HepG2 (cell line): ENCODE measurements around the gene ITGAE. TPM values are rescaled to one million over a fixed set of nuclear protein-coding genes. Genes with fewer than 3 reads are reported as not detected.

ENCODE experiments used
- CCDC6 ChIP-seq: sonication (generic); formaldehyde crosslinking; IDR thresholded peaks from 2 replicates; pipeline ENCODE4 v1.8.1; 2022; ENCODE audit warnings: mild to moderate bottlenecking, missing genetic modification reagents, moderate library complexity
- ISX ChIP-seq: sonication (generic); formaldehyde crosslinking; conservative IDR thresholded peaks from 2 replicates; pipeline ENCODE4 v1.5.0; 2020; ENCODE audit warnings: missing genetic modification reagents
- MAFF ChIP-seq: IDR thresholded peaks from 2 replicates; pipeline ENCODE4 v1.6.1; 2011; ENCODE audit warnings: low read depth, low read length, improper control_type of control experiment
- NBN ChIP-seq: fragments of 450-650 bp; conservative IDR thresholded peaks from 2 replicates; pipeline ENCODE4 v1.6.1; 2017
- RORA ChIP-seq: sonication (generic); formaldehyde crosslinking; IDR thresholded peaks from 2 replicates; pipeline ENCODE4 v1.5.0; 2020; ENCODE audit warnings: mild to moderate bottlenecking, missing genetic modification reagents, moderate library complexity
- SMAD9 ChIP-seq: sonication (generic); formaldehyde crosslinking; IDR thresholded peaks from 2 replicates; pipeline ENCODE4 v1.5.1; 2020; ENCODE audit warnings: mild to moderate bottlenecking, missing genetic modification reagents
- SRF ChIP-seq: IDR thresholded peaks from 2 replicates; pipeline ENCODE4 v1.6.1; 2011; ENCODE audit warnings: mild to moderate bottlenecking, low read depth, low read length, moderate library complexity
- TCF7 ChIP-seq: sonication (generic); IDR thresholded peaks from 2 replicates; pipeline ENCODE4 v1.6.1; 2016; ENCODE audit warnings: antibody characterized with exemption, low read depth
- ZFY ChIP-seq: sonication (generic); formaldehyde crosslinking; IDR thresholded peaks from 2 replicates; pipeline ENCODE4 v1.4.0; 2020; ENCODE audit warnings: missing genetic modification reagents
- ZNF251 ChIP-seq: sonication (generic); formaldehyde crosslinking; IDR thresholded peaks from 2 replicates; pipeline ENCODE4 v1.9.0; 2021; ENCODE audit warnings: mild to moderate bottlenecking, missing genetic modification reagents
- ZNF350 ChIP-seq: sonication (generic); formaldehyde crosslinking; IDR thresholded peaks from 2 replicates; pipeline ENCODE4 v1.4.0; 2020; ENCODE audit warnings: mild to moderate bottlenecking, low read depth, missing genetic modification reagents, borderline replicate concordance
- polyA plus RNA-seq, 8 experiments: library from polyadenylated mRNA; depleted of rRNA in 3 of 8; stranded (reverse) in 7 of 8; unstranded in 1 of 8; fragments of >200 nt; fragmentation: Illumina TruSeq in 4 of 8; extraction: Trizol in 4 of 8; gene quantifications; 2 replicates each; pipeline versions ENCODE4 v1.2.1 to v1.2.3, GENCODE V29; 2011 to 2016; ENCODE audit warnings: low read depth in 4 of 8, missing spikeins in 1 of 8, mixed read lengths in 1 of 8; ENCODE audit not compliant: insufficient read depth in 1 of 8
- total RNA-seq, 5 experiments: library from RNA; depleted of rRNA; stranded (reverse); fragments of >200 nt; fragmentation: Illumina TruSeq; extraction: Trizol; gene quantifications; 2 replicates each; pipeline ENCODE4 v1.2.3, GENCODE V29; 2016; ENCODE audit warnings: low read depth in 1 of 5
- TF ChIP-seq, protein P1 (sequence below): sonication (generic); formaldehyde crosslinking; IDR thresholded peaks from 2 replicates; pipeline ENCODE4 v1.4.0; 2020; ENCODE audit warnings: missing genetic modification reagents
- TF ChIP-seq, protein P2 (sequence below): IDR thresholded peaks from 2 replicates; pipeline ENCODE4 v1.6.1; 2012; ENCODE audit warnings: low read depth, low read length, improper control_type of control experiment
- TF ChIP-seq, protein P3 (sequence below): sonication (generic); formaldehyde crosslinking; IDR thresholded peaks from 2 replicates; pipeline ENCODE4 v1.5.0; 2020; ENCODE audit warnings: missing genetic modification reagents
- TF ChIP-seq, protein P4 (sequence below): sonication (generic); formaldehyde crosslinking; IDR thresholded peaks from 2 replicates; pipeline ENCODE4 v1.4.0; 2020; ENCODE audit warnings: missing genetic modification reagents
- TF ChIP-seq, protein P5 (sequence below): sonication (generic); formaldehyde crosslinking; conservative IDR thresholded peaks from 2 replicates; pipeline ENCODE4 v1.8.1; 2023; ENCODE audit warnings: missing genetic modification reagents
- TF ChIP-seq, protein P6 (sequence below): sonication (generic); formaldehyde crosslinking; IDR thresholded peaks from 2 replicates; pipeline ENCODE4 v1.4.0; 2020; ENCODE audit warnings: missing genetic modification reagents
- TF ChIP-seq, protein P7 (sequence below): sonication (generic); formaldehyde crosslinking; IDR thresholded peaks from 2 replicates; pipeline ENCODE4 v1.5.0; 2020; ENCODE audit warnings: mild to moderate bottlenecking, low read depth, missing genetic modification reagents, borderline replicate concordance
- TF ChIP-seq, protein P8 (sequence below): sonication (generic); formaldehyde crosslinking; IDR thresholded peaks from 2 replicates; pipeline ENCODE4 v1.8.1; 2023; ENCODE audit warnings: mild to moderate bottlenecking, missing genetic modification reagents, borderline replicate concordance

ITGAE gene
- total and polyA plus RNA-seq, 2 of the 13 experiments (the other 11 are each of a cell fraction or from before 2014, with no cell fraction given): 42.3 to 49.0 TPM

DNA sequence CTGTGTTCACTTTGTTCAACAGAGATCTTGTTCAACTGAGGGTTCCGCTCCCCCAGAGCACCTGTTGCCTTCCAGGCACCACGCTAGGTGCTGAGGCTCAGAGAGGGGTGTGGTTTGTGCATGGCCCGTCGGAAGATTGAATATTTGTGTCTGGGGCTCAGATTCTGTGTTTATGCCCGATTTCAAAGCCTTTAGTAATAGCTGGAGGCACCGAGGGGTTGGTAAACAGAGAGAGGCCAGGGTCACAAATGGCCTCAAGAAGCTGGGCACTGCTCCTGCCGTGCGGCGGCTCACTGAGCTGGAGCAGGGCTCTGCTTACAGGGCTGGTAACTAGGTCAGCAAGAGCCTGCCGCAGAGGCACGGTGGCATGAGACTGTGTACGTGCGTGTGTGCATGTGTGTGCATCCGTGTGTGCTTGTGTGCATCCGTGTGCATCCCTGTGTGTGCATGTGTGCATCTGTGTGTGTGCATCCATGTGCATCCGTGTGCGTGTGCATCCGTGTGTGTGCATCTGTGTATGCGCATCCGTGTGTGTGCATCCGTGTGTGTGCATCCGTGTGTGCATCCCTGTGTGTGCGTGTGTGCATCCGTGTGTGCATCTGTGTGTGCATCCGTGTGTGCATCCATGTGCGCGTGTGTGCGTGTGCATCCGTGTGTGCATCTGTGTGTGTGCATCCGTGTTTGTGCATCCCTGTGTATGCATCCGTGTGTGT, 5.4 kb downstream of the ITGAE start (continued):
- TF ChIP-seq, protein P1, sequence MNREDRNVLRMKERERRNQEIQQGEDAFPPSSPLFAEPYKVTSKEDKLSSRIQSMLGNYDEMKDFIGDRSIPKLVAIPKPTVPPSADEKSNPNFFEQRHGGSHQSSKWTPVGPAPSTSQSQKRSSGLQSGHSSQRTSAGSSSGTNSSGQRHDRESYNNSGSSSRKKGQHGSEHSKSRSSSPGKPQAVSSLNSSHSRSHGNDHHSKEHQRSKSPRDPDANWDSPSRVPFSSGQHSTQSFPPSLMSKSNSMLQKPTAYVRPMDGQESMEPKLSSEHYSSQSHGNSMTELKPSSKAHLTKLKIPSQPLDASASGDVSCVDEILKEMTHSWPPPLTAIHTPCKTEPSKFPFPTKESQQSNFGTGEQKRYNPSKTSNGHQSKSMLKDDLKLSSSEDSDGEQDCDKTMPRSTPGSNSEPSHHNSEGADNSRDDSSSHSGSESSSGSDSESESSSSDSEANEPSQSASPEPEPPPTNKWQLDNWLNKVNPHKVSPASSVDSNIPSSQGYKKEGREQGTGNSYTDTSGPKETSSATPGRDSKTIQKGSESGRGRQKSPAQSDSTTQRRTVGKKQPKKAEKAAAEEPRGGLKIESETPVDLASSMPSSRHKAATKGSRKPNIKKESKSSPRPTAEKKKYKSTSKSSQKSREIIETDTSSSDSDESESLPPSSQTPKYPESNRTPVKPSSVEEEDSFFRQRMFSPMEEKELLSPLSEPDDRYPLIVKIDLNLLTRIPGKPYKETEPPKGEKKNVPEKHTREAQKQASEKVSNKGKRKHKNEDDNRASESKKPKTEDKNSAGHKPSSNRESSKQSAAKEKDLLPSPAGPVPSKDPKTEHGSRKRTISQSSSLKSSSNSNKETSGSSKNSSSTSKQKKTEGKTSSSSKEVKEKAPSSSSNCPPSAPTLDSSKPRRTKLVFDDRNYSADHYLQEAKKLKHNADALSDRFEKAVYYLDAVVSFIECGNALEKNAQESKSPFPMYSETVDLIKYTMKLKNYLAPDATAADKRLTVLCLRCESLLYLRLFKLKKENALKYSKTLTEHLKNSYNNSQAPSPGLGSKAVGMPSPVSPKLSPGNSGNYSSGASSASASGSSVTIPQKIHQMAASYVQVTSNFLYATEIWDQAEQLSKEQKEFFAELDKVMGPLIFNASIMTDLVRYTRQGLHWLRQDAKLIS: no peak
- TF ChIP-seq, protein P2, sequence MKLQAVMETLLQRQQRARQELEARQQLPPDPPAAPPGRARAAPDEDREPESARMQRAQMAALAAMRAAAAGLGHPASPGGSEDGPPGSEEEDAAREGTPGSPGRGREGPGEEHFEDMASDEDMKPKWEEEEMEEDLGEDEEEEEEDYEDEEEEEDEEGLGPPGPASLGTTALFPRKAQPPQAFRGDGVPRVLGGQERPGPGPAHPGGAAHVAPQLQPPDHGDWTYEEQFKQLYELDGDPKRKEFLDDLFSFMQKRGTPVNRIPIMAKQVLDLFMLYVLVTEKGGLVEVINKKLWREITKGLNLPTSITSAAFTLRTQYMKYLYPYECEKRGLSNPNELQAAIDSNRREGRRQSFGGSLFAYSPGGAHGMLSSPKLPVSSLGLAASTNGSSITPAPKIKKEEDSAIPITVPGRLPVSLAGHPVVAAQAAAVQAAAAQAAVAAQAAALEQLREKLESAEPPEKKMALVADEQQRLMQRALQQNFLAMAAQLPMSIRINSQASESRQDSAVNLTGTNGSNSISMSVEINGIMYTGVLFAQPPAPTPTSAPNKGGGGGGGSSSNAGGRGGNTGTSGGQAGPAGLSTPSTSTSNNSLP: no peak
- TF ChIP-seq ZNF251 (CRISPR knock-in tag) (no peak), SMAD9 (no peak), TCF7 (peak; percentile 83), CCDC6 (CRISPR knock-in tag) (no peak), RORA (CRISPR knock-in tag) (no peak), MAFF (no peak), NBN (no peak), ZNF350 (no peak; the same call in none of the 2 replicates), ISX (CRISPR knock-in tag) (no peak), ZFY (CRISPR knock-in tag) (no peak), SRF (no peak)
- TF ChIP-seq, protein P3, sequence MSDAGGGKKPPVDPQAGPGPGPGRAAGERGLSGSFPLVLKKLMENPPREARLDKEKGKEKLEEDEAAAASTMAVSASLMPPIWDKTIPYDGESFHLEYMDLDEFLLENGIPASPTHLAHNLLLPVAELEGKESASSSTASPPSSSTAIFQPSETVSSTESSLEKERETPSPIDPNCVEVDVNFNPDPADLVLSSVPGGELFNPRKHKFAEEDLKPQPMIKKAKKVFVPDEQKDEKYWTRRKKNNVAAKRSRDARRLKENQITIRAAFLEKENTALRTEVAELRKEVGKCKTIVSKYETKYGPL (CRISPR knock-in tag): no peak
- TF ChIP-seq, protein P4, sequence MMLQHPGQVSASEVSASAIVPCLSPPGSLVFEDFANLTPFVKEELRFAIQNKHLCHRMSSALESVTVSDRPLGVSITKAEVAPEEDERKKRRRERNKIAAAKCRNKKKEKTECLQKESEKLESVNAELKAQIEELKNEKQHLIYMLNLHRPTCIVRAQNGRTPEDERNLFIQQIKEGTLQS (CRISPR knock-in tag): no peak
- TF ChIP-seq, protein P5, sequence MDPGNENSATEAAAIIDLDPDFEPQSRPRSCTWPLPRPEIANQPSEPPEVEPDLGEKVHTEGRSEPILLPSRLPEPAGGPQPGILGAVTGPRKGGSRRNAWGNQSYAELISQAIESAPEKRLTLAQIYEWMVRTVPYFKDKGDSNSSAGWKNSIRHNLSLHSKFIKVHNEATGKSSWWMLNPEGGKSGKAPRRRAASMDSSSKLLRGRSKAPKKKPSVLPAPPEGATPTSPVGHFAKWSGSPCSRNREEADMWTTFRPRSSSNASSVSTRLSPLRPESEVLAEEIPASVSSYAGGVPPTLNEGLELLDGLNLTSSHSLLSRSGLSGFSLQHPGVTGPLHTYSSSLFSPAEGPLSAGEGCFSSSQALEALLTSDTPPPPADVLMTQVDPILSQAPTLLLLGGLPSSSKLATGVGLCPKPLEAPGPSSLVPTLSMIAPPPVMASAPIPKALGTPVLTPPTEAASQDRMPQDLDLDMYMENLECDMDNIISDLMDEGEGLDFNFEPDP (CRISPR knock-in tag): 0 out of 2 replicates have a peak, but pooled peaks have one; percentile 65
- TF ChIP-seq, protein P6, sequence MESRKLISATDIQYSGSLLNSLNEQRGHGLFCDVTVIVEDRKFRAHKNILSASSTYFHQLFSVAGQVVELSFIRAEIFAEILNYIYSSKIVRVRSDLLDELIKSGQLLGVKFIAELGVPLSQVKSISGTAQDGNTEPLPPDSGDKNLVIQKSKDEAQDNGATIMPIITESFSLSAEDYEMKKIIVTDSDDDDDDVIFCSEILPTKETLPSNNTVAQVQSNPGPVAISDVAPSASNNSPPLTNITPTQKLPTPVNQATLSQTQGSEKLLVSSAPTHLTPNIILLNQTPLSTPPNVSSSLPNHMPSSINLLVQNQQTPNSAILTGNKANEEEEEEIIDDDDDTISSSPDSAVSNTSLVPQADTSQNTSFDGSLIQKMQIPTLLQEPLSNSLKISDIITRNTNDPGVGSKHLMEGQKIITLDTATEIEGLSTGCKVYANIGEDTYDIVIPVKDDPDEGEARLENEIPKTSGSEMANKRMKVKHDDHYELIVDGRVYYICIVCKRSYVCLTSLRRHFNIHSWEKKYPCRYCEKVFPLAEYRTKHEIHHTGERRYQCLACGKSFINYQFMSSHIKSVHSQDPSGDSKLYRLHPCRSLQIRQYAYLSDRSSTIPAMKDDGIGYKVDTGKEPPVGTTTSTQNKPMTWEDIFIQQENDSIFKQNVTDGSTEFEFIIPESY (CRISPR knock-in tag): peak; percentile 22; the same call in 1 of the 2 replicates
- TF ChIP-seq, protein P7, sequence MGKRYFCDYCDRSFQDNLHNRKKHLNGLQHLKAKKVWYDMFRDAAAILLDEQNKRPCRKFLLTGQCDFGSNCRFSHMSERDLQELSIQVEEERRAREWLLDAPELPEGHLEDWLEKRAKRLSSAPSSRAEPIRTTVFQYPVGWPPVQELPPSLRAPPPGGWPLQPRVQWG (CRISPR knock-in tag): no peak
- TF ChIP-seq, protein P8, sequence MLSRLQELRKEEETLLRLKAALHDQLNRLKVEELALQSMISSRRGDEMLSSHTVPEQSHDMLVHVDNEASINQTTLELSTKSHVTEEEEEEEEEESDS (CRISPR knock-in tag): no peak
